Cerebellar nuclear complex (tissue), 1 donor: ENCODE data around the gene SLIT1.

Experiments used
- DNase-seq, 2 experiments: peaks; one replicate each; lab custom pipeline; 2025; lab: John Stamatoyannopoulos, UW

The SLIT1 gene

DNA sequence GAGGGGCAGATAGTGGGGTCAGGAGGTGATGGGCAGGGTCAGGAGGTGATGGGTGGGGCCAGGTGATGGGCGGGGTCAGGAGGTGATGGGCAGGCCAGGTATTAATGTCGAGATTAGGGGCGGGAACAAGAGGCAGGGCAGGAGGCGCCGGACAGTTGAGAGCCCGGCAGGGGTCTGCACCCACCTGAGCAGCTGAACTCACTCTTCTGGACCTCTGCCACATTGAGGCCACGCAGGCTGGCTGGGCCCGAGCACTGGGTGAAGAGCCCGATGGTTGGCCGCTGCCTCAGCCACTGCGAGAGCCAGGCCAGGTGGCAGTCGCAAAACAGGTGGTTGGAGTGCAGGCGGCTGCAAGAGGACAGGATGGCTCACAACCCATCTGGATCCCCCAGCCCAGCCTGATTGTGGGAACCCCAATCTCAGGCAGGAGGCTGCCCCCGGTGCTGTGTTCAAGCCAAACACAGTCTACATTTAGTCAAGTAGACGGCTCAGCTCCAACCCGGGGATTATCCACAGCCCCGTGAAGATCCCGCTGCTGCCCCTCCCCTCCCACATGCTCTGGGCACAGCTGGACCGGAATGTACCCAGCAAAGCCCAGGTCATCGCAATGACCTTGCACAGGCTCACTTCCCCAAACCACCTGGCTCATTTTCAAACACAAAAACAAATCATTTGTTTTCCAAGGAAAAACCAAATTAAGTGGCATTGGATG lies 122.3 kb downstream of the SLIT1 start:
- no peak for DNase-seq

DNA sequence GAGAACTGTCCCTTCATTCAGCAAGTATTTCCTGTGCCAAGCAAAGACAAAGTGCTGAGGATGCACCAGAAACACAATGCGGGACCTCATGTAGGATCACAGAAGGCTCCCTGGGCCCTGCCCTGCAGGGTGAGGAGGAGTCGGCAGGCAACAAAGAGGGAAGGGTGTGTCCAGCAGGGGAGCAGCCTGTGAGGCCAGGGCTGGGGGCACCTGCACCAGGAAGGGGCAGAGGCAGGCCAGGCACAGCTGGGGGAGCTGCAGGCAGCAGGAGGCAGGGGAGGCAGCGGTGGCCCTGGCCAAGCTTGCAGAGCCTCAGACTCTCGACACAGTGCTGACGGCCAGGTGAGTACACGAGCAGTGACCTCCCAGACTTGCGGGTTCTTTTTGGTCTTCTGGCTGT lies 123.3 kb downstream of the SLIT1 start:
- no peak for DNase-seq

DNA sequence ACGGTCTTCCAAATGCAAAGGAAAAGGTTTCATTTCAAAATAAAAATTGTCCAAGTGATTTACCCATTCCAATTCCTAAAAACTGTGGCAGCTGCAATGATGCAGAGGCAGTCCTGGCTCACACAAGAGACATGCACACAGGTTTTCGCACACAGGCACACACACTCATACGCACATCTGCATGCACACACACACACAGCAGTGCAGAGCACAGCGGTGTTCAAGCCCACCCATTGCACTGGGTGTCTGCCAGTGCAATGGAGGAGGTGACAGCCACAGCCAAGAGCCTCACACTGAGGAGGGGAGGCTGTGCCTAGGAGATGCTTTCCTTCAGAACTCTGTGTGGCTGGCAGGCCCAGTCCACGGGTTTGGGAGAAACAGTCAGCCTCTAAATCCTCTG lies 123.7 kb downstream of the SLIT1 start:
- DNase-seq: no peak

DNA sequence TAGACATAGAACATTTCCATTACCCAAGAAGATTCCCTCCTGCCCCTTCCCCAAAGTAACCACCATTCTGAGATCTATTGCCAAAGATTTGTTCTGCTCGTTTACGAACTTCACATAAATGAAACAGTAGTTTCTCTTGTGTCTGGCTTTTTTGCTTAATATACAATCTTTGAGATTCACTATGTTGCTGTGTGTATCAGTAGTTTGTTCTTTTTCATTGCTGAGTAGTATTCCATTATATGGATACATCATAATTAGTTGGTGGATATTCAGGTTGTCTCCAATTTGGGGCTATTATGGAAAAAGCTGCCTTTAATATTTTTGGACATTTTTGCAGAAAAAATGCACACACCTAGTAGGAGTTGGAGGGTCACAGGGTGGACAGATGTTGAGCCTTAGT lies 124.3 kb downstream of the SLIT1 start:
- DNase-seq: no peak

DNA sequence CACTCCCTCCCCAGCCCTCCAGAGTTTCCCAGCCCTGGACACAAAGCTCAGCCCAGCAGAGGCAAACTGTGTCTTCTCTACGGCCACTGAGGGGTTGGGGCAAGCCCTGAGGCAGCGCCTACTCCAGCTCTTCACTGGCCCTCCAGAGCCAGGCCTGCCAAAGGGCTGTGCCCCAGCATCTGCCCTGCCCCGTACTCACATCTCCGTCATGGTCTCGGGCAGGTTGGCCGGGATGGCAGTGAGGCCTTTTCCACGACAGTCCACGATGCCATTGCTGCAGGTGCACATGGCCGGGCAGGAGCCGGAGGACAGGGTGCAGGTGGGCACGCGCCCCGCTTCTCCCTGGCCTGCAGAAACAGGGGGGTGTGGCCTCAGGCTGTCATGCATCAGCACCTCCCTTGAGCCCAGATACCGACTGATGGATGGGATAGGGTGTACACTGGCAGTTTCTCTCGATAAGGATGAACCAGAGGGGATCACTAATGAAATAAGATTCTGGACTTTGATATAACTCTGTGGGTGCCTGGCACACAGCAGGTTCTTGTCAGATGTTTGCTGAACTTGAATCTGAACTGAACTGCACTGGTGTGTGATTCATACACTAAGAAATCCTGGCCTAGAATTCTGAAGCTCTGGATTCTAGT lies 125.2 kb downstream of the SLIT1 start:
- DNase-seq: no peak

DNA sequence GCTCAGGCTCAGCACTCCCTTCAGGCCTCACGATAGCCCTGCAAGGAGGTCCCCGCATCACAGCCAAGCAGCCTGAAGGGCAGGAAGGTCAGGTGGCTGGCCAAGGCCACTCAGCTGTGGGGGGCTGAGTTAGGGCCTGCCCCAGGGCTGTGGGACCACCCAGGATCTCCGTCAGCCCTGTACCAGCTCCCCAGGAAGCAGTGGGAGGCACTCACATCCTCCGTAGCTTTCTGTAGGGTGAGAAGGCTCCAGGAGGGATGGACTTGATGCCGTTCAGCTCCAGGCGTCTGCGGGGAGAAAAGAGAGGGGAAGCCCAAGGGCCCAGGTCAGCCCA lies 125.9 kb downstream of the SLIT1 start:
- no peak for DNase-seq

DNA sequence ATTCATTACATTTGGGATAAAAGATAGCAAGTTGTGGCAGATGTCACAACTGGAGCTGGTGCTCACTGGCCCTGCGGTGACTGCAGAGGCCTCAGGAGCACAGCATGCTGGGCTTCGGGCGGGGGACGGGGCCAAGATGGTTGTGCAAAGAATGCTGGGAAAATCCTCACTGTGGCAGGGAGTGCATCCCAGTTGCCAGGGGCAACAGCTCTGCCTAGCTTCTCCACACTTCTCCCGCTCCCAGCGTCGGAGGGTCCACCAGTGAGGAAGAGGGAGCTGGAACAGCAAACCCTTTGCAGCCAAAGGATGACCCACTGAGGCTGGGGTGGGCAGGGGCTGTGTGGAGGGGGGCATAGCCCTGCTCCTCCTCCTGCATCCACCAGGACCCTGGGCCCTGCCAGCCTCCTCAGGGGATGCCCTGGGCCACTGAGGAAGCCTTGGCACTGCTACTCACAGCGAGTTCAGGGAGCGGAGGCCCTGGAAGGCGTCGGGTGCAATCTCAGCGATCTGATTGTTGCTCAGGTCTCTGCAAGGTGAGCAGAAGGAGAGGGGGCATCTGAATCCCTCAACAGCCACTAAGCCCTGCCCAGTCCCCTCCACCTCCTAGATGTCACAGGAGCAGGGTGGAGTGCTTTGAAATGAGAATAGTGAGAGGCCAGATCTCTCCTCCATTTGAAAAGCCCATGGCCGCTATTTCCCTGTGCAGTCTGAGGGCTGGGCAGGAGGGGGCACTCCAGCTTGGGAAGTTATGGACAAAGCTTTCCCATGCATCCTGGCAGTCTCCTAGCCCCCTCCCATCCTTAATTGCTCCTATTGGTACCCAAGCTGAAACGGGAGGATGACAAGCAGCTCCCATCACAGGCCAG lies 126.5 kb downstream of the SLIT1 start:
- peak; percentile 64 to 73 for DNase-seq

DNA sequence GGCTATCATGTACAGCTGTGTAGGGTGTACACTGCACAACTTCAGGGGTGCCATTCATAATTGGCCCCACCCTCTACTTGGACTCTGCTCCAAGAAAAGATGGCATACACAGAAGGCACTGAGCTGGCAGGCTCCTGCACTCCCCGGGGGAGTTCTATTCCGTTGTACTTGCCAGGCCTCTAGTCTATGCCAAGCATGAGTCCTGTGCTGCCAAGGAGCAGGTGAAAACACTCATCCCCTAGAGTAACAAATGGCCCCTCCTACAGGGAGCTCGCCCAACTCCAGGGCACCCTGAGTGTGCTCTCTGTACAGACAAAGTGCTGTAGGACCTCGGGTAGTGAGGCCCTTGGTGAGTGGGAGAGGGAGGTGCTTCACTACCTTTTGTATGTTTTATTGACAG lies 127.2 kb downstream of the SLIT1 start:
- peak; percentile 19 to 61 for DNase-seq

DNA sequence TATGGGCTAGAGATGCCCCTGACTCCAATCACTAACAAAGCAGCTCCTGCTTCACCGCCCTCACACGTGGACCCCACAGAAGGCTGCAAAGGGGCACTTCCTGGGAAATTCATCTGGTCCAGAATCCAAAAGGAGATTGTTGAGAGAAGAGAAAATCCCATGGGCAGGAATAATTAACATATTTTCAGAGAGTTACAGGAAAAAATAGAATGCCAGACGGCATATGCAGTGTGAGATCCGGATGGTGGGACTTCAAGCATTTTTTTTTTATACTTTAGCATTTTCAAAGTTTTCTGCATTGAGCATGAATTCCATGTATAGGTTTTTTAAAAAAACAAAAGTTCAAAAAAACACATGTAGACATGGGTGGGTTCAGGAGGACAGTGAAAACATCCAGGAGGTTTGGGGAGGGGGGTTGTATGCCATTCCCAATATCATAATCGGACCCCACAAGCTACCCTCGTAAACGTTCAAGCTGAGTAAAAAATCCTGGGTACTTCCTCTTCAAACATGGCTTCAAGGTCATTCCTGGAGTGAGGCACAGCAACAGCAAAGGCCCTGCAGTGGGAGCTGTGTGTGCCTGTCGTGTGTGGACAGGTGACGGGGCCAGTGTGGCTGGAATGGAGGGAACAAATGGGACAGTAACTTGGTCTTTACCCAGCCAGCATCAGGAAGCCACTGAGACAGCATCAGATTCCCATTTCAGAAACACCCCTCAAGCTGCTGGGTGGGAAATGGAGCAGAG lies 128.1 kb downstream of the SLIT1 start:
- no peak for DNase-seq

DNA sequence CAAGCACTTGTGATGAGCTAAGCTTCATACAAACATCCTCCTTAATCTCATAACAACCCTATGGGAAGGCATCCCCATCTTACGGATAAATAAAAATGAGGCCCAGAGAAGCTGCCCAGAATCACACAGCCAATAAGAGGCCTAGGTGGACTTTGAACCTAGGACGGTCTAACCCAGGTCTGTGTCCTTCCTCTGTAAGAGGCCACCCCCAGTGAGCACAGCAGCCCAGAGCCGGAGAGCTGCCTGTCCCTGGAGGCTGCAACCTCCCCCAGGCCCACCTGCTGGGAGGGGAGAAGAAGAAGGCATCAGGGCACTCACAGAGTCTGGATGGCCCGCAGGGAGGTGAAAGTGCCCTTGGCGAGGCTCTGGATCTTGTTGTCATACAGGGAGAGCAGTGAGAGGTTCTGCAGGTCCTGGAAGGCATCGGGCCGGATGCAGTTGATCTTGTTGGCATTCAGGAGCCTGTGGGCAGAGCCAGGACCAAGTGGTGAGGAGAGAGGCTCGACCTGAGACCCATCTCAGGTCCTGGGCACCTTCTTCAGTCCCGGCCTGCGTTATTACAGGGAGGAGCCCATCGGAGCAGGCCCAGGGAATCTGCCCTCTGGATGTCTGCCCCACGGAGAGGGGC lies 129.6 kb downstream of the SLIT1 start:
- DNase-seq: no peak

DNA sequence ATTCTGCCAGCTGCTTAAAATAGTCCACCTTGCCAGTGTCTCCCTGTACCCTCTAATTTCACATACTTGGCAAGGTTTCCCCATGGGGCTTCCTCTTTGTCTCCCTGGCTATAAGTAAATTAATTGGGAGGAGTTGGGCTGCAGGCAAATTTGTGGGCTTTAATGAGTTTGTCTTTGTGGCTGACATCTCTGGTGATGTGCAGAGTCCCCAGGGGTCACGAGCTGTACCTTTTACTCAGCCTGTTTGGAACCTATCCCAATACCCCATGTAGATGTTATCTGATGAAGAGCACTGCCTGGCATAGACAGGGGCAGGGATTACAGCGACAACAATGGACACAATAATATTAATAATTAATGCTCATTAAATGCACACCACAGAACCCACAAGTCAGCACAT lies 132.5 kb downstream of the SLIT1 start:
- DNase-seq: no peak

DNA sequence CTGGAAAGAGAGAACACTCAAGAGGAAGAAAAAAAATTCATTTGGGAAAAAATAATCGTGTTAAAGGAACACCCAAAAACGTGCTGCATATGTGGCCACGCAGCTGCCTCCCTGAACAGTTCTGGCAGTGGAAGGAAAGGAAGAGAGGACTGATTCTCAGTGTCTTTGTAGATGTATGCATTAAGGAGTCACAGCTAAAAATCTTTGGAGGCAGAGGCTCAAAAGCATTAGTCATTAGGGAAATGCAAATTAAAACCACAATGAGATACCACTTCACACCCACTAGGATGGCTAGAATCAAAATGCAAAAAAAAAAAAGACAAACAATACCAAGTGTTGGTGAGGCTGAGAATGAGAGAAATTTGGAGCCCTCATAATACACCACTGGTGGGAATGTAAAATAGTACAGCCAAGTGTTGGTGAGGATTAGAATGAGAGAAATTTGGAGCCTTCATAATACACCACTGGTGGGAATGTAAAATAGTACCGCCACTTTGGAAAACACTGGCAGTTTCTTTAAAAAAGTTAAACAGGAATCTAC lies 134.7 kb downstream of the SLIT1 start:
- DNase-seq: no peak

DNA sequence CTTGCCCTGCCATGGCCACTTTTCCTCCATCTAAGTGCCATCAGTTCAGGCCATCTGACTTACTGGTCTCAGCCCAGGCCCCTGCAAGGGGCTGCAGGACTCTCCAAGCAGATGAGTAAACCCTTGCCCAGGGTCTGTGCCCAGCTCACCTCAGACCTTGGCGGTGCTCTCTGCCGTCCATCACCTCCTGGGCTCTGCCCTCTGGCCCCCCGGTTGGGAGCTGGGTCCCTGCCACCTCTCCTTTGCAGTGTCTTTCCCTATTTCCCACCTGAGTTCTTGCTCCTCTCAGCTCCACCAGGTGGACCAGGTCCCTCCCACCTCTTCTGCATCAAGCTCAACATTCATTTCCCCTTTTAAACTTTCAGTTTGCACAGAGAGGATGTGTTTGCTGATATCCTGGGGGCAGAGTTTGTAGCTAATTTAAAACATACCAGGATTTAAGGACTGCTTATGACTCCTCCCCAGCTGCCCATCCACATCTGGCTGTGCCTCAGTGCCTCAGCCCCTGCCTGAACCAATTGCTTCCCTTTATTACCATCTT lies 135.5 kb downstream of the SLIT1 start:
- no peak for DNase-seq

DNA sequence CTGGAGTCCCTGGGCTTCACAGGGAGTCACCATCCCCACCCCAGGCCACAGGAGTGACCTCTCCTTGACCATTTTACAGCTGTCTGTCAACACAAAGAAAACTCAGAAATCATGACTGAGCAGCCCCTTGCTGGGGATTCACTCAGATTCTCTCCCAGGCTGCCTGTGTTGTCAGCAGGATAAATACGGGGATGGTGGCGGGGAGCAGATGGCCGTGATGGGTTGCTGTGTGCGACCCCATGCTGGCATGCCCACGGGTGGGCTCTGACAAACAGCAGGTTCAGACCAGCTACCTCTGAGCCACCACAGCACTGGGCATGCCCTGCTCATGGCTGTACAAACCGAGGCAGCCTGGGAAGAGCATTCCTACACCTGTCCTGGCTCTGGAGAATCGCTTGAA lies 136.1 kb downstream of the SLIT1 start:
- DNase-seq: no peak

DNA sequence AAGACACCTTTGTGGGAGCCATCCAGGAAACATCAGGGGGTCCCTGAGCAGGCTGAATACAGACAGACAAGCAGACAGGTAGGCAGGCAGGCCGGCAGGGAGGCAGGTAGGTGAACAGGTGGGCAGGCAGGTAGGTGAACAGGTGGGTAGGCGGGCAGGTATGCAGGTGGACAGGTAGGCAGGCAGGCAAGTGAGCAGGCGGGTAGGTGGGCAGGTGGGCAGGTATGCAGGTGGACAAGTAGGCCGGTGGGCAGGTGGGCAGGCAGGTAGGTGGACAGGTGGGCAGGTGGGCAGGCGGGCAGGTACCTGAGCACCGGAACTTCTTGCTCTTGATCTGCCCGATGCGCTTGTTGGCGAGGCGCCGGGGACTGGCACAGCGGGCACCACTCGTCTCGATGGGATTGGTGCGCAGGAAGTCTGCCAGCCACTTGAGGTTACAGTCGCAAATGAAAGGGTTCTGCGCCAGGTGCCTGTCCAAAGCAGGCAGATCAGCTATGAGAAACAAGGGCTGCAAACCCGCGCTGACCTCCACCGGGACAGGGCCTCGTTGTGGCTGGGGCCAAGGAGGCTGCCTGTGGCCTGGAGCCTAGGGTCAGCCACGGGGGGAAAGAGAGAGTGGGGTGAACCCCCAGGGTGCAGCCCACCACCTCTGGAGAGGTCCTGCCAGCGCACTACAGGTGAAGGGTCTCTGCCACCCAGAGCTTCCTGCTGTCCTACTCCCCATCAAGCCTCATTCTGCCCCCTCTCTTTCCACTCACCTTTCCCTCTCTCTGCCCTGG lies 136.9 kb downstream of the SLIT1 start:
- DNase-seq: no peak

DNA sequence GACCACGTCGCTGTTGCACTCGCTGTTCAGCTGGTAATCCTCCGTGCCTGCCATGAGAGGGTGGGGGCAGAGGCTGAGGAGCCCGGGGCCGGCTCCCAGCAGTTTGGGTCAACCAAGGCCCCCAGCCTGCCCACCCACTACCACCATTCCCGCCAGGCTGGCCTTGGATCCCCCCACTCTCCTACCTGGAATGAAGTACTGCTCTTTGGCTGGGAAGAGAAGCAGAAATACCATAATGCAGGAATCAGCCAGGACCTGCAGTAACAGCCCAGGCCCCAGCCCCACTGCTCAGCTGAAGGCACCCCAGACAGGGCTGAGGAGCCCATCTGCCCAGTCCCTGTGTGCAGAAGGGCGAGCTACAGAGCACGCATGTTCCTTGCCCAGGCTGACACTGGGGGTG lies 138.0 kb downstream of the SLIT1 start:
- DNase-seq: no peak

DNA sequence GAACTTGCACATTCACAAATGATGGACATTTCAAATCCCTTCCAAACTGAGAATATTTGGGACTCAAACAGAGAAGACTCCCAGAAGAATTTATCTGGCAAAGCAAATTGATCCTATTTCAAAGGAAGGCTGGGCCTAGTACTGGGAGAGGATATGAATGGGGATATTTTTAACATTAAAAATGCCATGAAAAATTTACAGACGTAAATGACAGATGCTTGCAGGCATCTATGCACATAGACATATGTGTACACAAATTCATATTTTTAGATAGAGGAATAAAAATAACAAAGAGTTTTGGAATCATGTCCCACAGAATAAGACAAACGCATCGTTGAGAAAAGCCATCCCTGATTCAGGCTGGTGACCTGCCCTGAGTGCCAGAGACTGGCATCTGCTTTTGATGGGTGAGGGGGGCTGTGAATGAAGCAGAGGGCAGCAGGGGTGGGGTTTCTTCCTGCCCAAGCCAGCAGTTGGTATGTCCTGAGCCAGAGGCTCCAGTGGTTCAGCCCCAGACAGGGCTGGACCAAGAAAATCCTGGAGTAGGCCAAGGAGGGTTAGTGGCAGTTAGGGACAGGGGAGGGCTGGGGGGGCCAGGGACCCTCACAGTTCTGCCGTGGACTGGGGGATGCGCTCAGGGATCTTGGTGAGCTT lies 138.5 kb downstream of the SLIT1 start:
- no peak for DNase-seq

DNA sequence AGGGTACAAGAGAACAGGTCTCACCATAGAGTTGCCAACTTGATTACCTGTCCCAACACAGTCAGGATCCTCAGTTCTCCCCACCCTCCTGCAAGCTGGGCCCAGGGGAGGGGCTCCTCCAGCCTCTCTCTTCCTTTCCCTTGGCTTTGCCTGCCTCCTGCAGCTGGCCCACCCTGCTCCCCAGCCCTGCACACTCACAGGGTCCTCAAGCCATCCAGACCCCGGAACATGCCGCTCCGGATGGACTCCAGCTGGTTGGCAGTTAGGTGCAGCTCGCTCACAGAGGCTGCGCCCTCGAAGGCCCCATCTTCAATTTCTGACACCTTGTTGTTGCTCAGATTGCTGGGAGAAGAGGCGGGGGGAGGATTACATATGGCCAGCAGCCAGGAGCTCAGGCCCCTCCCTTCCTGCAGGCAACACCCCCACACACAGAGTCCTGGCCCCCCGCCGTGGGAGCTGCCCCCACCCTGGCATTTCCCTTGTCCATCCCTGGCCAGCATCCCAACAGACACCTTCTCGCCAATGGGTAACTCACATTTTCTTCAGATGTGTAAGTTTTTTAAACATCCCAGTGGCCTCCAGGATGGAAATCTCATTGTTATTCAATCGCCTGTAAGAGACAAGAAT lies 139.2 kb downstream of the SLIT1 start:
- no peak for DNase-seq

DNA sequence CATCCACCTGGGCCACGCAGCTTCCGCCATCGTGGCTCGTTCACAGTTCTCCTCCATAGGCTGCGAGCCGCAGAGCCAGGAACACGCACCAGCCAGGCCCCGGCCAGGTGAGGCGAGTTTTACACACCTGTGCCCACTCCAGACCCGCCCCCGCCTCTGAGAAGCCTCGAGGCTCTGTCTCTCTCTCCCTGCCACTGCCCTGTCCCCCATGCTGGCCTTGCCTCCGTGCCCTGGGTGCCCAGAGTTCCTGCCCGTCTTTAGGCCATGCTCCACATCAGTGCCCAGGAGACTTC lies 142.2 kb downstream of the SLIT1 start:
- DNase-seq: no peak
